ENCODE measurements around the gene BRMS1. TPM values are rescaled to one million over a fixed set of nuclear protein-coding genes. Genes with fewer than 3 reads are reported as not detected.

The BRMS1 gene
- total and polyA plus RNA-seq, 2 experiments from 2014 or later: 59.1 to 61.7 TPM

GRCh38 chr11:66314561-66315497 is 30.1 kb downstream of the BRMS1 start:
- H3K27ac ChIP-seq (ENCODE audit: low read depth): no peak overlapping the region
- no peaks in the 10 kb centered on the region for H3K9me2 ChIP-seq (ENCODE audit: insufficient read depth)
- H3K36me3 ChIP-seq (ENCODE audit: insufficient read depth): no peaks in the 10 kb centered on the region
- H3K4me2 ChIP-seq: peak overlapping the region; percentile 89; the same call in 1 of the 2 replicates
- no peaks in the 10 kb centered on the region for H3K79me2 ChIP-seq (replicated peaks; ENCODE audit: insufficient read depth)
- no peak for TF ChIP-seq CREB1 (CRISPR knock-in tag; IDR thresholded peaks at IDR 0.05; ENCODE audit: low read depth)
- TF ChIP-seq NANOG (IDR thresholded peaks at IDR 0.05; ENCODE audit: borderline replicate concordance): no peak
- no peak for TF ChIP-seq POLR2AphosphoS5 (IDR thresholded peaks at IDR 0.05; ENCODE audit: low read depth)
- TF ChIP-seq ZNF462 (CRISPR knock-in tag; IDR thresholded peaks at IDR 0.05): no peak
- TF ChIP-seq, protein P1, sequence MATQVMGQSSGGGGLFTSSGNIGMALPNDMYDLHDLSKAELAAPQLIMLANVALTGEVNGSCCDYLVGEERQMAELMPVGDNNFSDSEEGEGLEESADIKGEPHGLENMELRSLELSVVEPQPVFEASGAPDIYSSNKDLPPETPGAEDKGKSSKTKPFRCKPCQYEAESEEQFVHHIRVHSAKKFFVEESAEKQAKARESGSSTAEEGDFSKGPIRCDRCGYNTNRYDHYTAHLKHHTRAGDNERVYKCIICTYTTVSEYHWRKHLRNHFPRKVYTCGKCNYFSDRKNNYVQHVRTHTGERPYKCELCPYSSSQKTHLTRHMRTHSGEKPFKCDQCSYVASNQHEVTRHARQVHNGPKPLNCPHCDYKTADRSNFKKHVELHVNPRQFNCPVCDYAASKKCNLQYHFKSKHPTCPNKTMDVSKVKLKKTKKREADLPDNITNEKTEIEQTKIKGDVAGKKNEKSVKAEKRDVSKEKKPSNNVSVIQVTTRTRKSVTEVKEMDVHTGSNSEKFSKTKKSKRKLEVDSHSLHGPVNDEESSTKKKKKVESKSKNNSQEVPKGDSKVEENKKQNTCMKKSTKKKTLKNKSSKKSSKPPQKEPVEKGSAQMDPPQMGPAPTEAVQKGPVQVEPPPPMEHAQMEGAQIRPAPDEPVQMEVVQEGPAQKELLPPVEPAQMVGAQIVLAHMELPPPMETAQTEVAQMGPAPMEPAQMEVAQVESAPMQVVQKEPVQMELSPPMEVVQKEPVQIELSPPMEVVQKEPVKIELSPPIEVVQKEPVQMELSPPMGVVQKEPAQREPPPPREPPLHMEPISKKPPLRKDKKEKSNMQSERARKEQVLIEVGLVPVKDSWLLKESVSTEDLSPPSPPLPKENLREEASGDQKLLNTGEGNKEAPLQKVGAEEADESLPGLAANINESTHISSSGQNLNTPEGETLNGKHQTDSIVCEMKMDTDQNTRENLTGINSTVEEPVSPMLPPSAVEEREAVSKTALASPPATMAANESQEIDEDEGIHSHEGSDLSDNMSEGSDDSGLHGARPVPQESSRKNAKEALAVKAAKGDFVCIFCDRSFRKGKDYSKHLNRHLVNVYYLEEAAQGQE (IDR thresholded peaks at IDR 0.05; ENCODE audit: unreplicated experiment): no peak
- TF ChIP-seq STAT1 (IDR thresholded peaks at IDR 0.05; ENCODE audit: unreplicated experiment): no peak
- TF ChIP-seq CTCF (conservative IDR thresholded peaks at IDR 0.05; ENCODE audit: low read depth in 2 of 2): no peak
- no peak for TF ChIP-seq ZNF331 (CRISPR knock-in tag; IDR thresholded peaks at IDR 0.05; ENCODE audit: low read depth)
- TF ChIP-seq, protein P2, sequence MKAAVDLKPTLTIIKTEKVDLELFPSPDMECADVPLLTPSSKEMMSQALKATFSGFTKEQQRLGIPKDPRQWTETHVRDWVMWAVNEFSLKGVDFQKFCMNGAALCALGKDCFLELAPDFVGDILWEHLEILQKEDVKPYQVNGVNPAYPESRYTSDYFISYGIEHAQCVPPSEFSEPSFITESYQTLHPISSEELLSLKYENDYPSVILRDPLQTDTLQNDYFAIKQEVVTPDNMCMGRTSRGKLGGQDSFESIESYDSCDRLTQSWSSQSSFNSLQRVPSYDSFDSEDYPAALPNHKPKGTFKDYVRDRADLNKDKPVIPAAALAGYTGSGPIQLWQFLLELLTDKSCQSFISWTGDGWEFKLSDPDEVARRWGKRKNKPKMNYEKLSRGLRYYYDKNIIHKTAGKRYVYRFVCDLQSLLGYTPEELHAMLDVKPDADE (IDR thresholded peaks at IDR 0.05): no peak
- TF ChIP-seq EZH2 (IDR thresholded peaks at IDR 0.05; ENCODE audit: low read depth, unreplicated experiment): no peak
- no peak for TF ChIP-seq EZH2phosphoT487 (IDR thresholded peaks at IDR 0.05; ENCODE audit: unreplicated experiment)
- no peak for TF ChIP-seq ZNF114 (CRISPR knock-in tag; IDR thresholded peaks at IDR 0.05)
- no peak for TF ChIP-seq JUNB (IDR thresholded peaks at IDR 0.05; ENCODE audit: unreplicated experiment)
- no peaks in the 10 kb centered on the region for H4K20me1 ChIP-seq (replicated peaks; ENCODE audit: insufficient read depth)
- peaks cover 42% of the 10 kb centered on the region for H3K4me1 Mint-ChIP-seq
- H3K4me3 Mint-ChIP-seq: no peak overlapping the region; the same call in 2 of the 3 replicates
- no peak overlapping the region for H2AFZ ChIP-seq
- H3K4me1 ChIP-seq (ENCODE audit: insufficient read depth): peaks cover 32% of the 10 kb centered on the region
- H3K4me3 ChIP-seq: no peak overlapping the region
- peaks cover 16% of the 10 kb centered on the region for H3K36me3 Mint-ChIP-seq (ENCODE audit: low read depth)
- peaks cover 26% of the 10 kb centered on the region for H3K27me3 Mint-ChIP-seq (ENCODE audit: insufficient read depth, low read depth, poor library complexity)
- peaks cover 16% of the 10 kb centered on the region; the same call in 1 of the 2 replicates for H3F3A ChIP-seq (replicated peaks; ENCODE audit: low read depth)
- H3K27ac Mint-ChIP-seq: no peak overlapping the region
- DNase-seq (ENCODE audit: low spot score): no peak
- peaks cover 15% of the 10 kb centered on the region for H3K9me3 Mint-ChIP-seq
- no peaks in the 10 kb centered on the region for H3K27me3 ChIP-seq (ENCODE audit: insufficient read depth)
- no peak for ATAC-seq

Measured in GM23338 (cell line).